CD4-positive, alpha-beta T cell treated with Interferon alpha-2 for 1 hour (primary cell): ENCODE measurements around the gene ACCSL.

Experiments used
- DNase-seq, 2 donors: peaks; one replicate each; pipeline ENCODE4 v3.0.0-alpha.2; 2020 to 2022

ACCSL gene

DNA sequence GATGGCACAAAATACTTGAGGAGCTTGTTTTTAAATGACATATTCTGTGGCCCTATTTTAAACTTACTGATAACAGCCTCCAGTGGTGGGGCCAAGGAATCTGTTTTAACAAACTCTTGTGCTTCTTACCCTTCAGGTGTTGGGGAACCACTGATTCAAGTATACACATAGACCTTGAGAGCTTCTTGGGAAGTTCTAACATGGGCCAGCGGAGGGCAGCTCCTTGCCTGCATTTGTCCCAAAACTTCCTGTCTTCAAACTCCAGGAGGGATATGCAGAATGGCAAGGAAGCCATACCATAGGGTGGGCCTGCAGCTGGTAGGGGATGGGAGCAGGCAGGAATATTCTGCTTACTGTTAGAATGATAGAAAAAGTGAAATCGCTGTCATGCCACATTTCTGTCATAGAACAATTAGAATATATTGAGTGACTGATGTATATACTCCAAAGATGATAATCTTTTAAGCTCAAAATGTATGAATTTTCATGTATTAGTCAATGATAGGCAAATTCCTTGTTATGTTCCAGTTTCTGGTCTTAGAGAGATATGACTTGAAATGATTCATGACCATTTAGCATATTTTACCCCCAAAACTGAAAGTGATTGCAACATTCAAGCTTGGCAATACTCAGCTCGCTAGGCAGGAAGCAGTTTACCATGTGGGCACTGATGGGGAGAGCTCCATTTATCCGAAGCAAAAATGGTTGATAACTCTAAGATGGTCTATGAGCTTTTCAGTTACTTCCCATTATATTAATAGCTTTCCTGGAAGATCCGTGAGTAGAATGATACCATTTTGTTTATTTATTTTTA, 56.9 kb downstream of the ACCSL start:
- no peak for DNase-seq

DNA sequence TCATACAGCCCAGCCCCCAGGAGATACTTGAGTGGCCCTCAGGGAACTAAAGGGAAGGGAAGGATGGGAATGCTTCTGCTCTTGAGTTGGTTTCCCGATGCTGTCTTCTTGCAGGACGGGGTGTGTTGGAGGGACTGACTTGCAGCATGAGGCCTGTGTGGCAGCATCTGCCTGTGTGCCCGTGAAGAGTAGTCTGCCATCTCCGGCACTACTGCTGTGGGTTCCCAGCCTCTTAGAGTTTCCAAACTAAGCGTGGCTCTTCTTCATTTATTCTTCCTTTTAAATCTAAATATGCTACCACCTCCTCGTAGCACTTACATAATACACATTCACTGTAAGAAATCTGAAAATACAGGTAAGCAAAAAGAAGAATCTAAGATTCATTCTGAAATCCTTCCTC, 60.5 kb downstream of the ACCSL start:
- DNase-seq, result no peak
